NCI-H1930 (cell line): ENCODE measurements around the gene CISTR.
A peak's percentile ranks its signal among the peaks of the same experiment; 100 is the strongest.
"Not testable (repeated sequence)": the region's sequence is repeated elsewhere in the genome, so short reads cannot be mapped to it uniquely, and the experiment has no call there.

Source experiments
- DNase-seq, 2 experiments: peaks; one replicate each; lab custom pipeline; 2025; lab: John Stamatoyannopoulos, UW

Gene CISTR

DNA sequence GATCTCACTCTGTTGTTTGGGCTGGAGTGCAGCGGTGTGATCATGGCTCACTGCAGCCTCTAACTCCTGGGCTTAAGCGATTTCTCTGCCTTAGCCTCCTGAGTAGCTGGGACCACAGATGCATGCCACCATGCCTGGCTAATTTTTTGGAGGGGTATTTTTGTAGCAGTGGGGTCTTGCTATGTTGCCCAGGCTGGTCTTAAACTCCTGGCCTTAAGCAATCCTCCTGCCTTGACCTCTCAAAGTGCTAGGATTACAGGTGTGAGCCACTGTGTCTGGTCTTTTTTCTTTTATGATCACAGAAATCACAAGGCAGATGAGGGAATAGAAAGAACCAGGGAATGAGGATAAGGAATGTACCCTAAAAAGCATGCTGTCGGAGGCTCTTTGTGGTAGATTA, 11.0 kb upstream of the CISTR start:
- not testable (repeated sequence) for DNase-seq

GRCh38 chr12:53761306-53761705, 9.5 kb upstream of the CISTR start:
- no peak for DNase-seq

DNA sequence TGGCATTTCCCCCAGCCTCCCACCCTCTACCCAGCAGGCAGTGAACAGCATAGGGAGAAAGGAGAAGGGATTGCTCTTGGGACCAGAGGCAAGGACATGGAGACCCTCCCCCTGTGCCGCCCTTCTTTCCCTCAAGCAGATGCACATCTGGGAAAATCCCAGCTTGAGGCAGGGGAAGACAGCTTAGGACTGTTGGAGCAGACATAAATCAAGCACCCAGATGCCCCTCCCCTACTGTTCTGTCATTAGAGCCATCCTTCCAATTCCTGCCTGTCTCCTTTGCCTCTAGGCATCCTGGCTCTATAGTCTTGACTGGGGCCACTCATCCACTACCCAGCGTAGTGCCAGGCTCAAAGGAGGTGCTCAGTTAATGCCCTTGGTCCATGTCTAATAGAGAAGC, 7.5 kb upstream of the CISTR start:
- DNase-seq, result no peak

DNA sequence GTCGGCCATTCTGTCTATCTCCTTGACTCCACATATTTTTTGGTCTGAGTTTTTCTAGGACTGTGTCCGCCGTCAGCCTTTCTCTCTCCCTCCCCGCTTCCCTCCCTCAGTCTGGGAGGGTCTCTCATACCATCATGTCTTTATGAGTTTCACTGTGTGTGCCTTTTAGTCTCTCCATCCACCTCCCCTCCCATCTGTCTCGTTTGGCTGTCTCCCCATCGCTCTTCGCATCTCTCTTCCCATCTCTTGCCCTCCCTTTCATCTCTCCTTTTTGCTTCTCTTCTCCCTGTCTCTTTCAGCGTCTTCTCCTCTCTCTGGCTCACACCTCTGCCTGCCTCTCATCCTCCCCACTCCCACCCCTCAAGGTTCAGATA, 6.9 kb upstream of the CISTR start:
- DNase-seq, result no peak

- no peak for DNase-seq
Observed at GRCh38 chr12:53758081-53758729, 6.4 kb upstream of the CISTR start.

DNA sequence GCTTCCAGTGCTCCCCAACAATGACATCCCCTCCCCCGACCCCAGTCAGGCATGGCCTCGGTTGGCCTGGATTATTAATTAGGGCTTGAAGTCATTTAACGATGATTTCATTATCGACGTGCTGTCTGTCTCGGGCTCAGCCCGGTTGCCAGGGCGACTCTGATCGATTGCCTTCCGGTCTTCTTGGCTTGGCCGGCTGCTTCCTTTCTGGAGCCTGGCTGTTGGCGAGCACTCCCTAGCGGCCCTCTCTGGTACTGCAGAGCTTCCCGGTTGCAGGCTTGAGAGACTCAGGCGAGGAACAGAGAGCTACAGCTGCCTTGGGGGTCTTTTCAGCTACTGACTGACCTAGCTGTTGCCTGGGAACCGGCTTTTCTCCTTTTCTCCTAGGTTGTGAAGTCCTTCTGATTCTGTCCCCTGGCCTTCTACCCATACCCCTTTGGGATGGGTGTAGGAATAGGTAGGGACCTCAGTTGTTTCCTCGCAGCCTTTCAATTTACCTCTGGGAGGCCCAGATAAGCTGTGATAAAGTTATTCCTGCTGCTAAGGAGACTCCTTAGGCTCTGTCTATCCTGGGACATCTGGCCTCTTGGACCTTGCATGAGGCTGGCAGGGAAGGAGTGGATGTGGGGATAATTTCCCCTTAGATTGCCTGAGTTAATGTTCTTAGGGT, 5.5 kb upstream of the CISTR start:
- peak; percentile 25 to 60 for DNase-seq

GRCh38 chr12:53756300-53757100, 4.7 kb upstream of the CISTR start:
- DNase-seq, result no peak

DNA sequence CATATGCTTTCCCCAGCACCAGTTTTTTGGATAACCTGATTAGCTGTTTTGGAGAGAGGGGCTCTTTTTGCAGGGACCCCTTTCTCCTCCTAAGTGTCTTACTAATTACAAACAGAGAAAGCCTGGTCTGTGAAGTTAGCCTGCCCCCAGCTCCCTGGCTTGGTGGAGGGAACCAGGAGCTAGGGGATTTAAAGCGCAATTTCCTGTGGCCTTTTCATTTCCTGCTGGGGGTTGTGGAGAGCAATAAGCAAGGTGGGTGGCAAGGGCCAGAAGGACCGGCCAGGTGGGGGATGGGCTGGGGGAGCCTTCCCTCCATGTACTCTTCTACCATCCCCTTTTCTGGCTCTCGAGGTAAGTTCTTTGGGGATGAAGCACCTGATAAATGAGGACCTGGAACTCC, 4.1 kb upstream of the CISTR start:
- no peak for DNase-seq

DNA sequence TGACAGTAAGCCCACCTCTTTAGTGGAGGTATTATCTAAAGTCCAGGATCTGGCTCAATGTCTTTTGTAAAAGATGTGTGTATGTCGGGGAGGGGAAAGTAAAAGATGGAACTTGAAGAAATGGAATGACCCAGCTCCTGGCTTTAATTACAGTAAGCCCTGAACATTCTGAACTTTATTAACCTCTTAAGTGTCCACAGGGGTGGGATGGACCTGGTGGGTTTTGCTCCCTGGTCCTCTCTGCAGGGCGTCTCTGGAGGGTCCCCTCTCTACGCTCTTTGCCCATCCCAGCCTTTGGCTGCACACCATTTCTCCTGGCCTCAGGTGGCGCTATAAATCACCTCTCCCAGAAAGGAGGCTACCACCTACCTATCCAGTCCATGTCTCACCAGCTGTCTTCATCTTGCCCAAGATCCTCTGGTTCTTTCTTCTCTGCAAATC, 3.7 kb upstream of the CISTR start:
- no peak for DNase-seq

DNA sequence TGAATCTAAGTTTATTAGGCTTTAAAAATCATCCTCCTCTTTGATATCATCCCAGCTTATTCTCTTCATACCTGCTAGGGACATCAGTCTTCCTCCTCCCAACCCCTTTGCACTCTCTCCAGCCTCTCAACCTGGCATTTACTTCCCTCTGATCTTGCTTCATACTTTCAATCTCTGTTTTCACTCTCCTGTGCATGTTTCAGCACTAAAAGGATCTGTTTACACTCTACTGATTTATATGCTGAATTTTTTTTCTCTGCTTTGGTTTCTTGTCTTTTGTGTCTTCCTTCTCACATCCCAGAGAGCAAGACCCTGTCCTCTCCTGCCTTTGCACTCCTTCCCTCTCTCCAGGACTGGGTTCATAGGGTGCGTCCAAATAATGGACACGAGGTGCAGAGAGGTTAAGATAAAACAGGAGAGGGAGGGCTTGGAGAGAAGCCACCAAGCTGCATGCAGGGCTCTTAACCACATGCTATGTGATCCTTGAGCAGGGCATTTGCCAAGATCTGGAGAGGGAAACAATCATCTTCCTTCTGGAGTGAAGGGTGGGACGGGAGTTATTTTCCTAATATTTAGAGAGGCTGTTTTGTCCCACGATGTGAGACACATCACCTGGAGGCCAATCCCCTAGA, 3.0 kb upstream of the CISTR start:
- DNase-seq, result no peak

GRCh38 chr12:53754188-53754585, 2.4 kb upstream of the CISTR start:
- DNase-seq, result no peak

- DNase-seq, result no peak
Observed at GRCh38 chr12:53752621-53753020, 842 bp upstream of the CISTR start.

DNA sequence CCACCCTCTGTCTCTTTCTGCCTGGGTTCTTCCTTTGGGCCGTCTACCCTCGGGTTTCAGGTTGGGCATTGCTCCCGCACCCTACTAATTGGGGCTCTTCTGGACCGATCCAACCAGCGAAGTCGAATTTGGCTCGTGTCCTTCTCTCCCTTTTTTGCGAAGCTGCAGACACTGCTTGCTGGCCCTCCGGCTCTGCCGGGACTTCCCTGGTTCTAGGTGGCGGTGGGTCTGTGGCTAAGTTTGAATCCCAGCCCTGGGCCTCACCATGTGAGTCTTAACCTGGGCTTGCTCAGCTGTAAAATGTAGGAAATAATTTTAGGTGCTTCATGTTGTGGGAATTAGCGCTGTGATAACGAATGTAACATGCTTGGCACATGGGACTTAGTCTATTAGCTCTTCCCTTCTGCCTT, 418 bp upstream of the CISTR start:
- no peak for DNase-seq

GRCh38 chr12:53750812-53751335, 905 bp downstream of the CISTR start:
- DNase-seq, result no peak

DNA sequence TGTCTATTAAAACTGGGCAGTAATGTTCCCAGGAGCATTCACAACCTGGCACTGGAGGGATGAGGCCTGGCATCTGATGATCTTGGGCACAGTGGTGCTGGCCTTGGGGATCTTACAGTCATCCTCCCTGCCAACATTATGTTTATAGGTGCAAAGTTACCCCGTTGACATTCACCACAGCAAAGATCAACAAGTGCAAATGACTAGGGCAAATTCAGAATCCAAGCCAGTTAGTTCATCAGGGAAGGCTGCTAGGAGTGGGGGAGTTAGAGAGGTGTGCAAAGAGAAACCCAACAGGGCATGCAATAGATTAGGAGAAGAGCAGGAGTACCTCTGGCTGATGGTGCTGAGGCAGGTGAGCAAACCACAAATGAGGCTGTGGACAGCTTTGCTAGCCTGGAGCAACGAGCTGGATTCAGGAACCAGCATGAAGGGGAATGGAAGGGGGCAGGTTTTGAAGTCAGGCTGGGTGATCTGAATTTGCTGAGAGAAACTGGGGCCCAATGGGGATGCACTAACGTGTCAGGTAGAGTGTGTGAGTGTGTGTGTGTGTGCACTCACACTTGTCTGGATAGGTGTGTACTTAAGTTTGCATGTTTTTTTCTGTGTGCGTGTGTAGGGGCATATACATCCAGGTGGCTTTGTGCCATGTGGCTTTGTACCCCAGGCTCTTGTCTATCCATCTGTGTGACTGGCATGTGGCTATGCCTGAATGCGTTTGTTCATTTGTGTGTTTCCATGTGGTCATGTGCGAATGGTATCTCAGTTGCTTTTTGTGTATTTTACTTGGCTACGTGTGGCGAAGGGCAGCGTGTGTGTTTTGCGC, 1.6 kb downstream of the CISTR start:
- DNase-seq, result no peak

GRCh38 chr12:53748072-53748840, 3.5 kb downstream of the CISTR start:
- DNase-seq, result no peak

DNA sequence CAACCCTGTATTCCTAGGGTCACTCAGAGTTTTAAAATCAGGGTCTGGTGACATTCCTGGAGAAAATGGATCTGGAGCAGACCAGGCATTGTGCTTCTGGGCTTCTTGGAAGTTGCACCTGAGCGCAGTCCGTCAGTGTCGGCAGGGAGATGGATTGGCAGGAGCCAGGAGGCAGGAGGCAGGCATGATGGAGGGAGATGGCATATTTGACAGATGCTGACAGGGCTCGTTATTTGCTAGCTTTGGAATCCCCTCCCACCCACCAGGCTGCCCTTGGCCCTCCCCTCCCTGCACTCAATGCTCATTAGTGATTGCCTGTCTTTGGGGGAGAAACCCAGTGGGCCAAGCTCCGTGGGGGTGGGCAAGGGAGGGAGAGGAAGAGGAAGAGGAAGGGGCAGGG, 4.7 kb downstream of the CISTR start:
- no peak for DNase-seq

- DNase-seq, result peak; percentile 72 to 86
Observed at GRCh38 chr12:53746592-53747092, 5.1 kb downstream of the CISTR start.

DNA sequence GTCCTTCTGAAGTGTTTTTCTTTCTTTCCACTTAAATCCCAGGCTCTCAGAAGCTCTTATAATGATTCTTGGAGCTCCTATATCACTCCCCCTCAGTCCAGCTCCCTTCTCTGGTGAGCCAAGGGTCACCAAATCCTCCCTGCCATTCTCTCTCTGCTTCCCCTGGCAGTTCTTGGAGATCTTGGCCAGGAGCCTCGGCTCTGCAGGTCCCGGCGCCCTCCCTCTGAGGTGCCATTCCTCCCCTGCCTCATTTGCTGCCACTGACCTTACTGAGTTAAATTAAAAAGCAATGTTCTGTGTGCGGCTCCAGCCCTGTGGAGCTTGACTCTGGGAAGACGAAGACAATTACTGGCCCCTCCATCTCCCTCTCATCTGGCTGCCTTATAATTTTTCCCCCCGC, 7.0 kb downstream of the CISTR start:
- DNase-seq, result no peak

GRCh38 chr12:53744130-53744441, 7.7 kb downstream of the CISTR start:
- DNase-seq, result no peak
